MM.1S (cell line): ENCODE measurements around the gene SLC2A11.
"Not testable (repeated sequence)": the region's sequence is repeated elsewhere in the genome, so short reads cannot be mapped to it uniquely, and the experiment has no call there.

ENCODE experiments used
- DNase-seq: peaks from one replicate; pipeline ENCODE4 v3.0.0-alpha.2; 2015
- H2AFZ ChIP-seq: fragments of 300-600 bp; sonication (generic); 2 replicates; pipeline ENCODE4 v1.6.0; 2016; ENCODE audit warnings: antibody characterized with exemption, low read length
- H3F3A ChIP-seq: fragments of 300-600 bp; sonication (generic); 2 replicates; pipeline ENCODE4 v1.6.1; 2016; ENCODE audit warnings: mild to moderate bottlenecking, antibody characterized with exemption, low read length, moderate library complexity, mixed read lengths; ENCODE audit not compliant: insufficient read depth
- H3K27ac ChIP-seq: fragments of 300-600 bp; sonication (generic); 2 replicates; pipeline ENCODE4 v1.5.1; 2016; ENCODE audit warnings: mild to moderate bottlenecking, low read length
- H3K27me3 ChIP-seq: fragments of 300-600 bp; sonication (generic); replicated peaks from 2 replicates; pipeline ENCODE4 v1.6.0; 2016; ENCODE audit warnings: low read length; ENCODE audit not compliant: insufficient read depth
- H3K36me3 ChIP-seq: fragments of 300-600 bp; sonication (generic); replicated peaks from 2 replicates; pipeline ENCODE4 v1.6.1; 2016; ENCODE audit warnings: mild to moderate bottlenecking, low read length, mixed read lengths; ENCODE audit not compliant: insufficient read depth
- H3K4me1 ChIP-seq: fragments of 300-600 bp; sonication (generic); 2 replicates; pipeline ENCODE4 v1.6.1; 2016; ENCODE audit warnings: low read length, mixed read lengths
- H3K4me2 ChIP-seq: fragments of 300-600 bp; sonication (generic); 2 replicates; pipeline ENCODE4 v1.6.0; 2016; ENCODE audit warnings: low read depth, low read length
- H3K4me3 ChIP-seq: fragments of 300-600 bp; sonication (generic); 2 replicates; pipeline ENCODE4 v1.5.1; 2016; ENCODE audit warnings: low read length, mixed read lengths
- H3K79me2 ChIP-seq: fragments of 300-600 bp; sonication (generic); 2 replicates; pipeline ENCODE4 v1.6.1; 2016; ENCODE audit warnings: mixed run types, low read length, mixed read lengths
- H3K9ac ChIP-seq: fragments of 300-600 bp; sonication (generic); 2 replicates; pipeline ENCODE4 v1.6.1; 2016; ENCODE audit warnings: low read length, mixed read lengths
- H3K9me2 ChIP-seq: fragments of 300-600 bp; sonication (generic); replicated peaks from 2 replicates; pipeline ENCODE4 v1.6.1; 2016; ENCODE audit warnings: mild to moderate bottlenecking, low read length, mixed read lengths; ENCODE audit not compliant: insufficient read depth
- H3K9me3 ChIP-seq: fragments of 300-600 bp; sonication (generic); replicated peaks from 2 replicates; pipeline ENCODE4 v1.6.1; 2016; ENCODE audit warnings: mild to moderate bottlenecking, low read length, mixed read lengths; ENCODE audit not compliant: insufficient read depth
- H4K20me1 ChIP-seq: fragments of 300-600 bp; sonication (generic); 2 replicates; pipeline ENCODE4 v1.6.1; 2016; ENCODE audit warnings: mild to moderate bottlenecking, low read length, moderate library complexity, mixed read lengths; ENCODE audit not compliant: insufficient read depth
- CTCF ChIP-seq: fragments of 300-600 bp; sonication (generic); IDR thresholded peaks from 2 replicates; pipeline ENCODE4 v1.5.1; 2016; ENCODE audit warnings: antibody characterized with exemption, low read length, mixed read lengths
- EZH2 ChIP-seq: fragments of 300-600 bp; sonication (generic); optimal IDR thresholded peaks from 2 replicates; pipeline ENCODE3; 2017; ENCODE audit warnings: low read depth, mild to moderate bottlenecking, antibody characterized with exemption, low read length, mixed read lengths
- EZH2phosphoT487 ChIP-seq: fragments of 300-600 bp; sonication (generic); IDR thresholded peaks from 2 replicates; pipeline ENCODE4 v1.6.1; 2018; ENCODE audit warnings: antibody characterized with exemption, low read length

SLC2A11 gene

GRCh38 chr22:23862103-23862502 lies 4.4 kb downstream of the SLC2A11 start:
- H2AFZ ChIP-seq = no peak overlapping the region
- no peaks in the 10 kb centered on the region for H3K36me3 ChIP-seq
- H3K4me3 ChIP-seq = no peak overlapping the region
- H3K27me3 ChIP-seq = no peaks in the 10 kb centered on the region
- peaks cover 20% of the 10 kb centered on the region for H3K79me2 ChIP-seq
- peaks cover 6% of the 10 kb centered on the region for H3K4me1 ChIP-seq
- H3K9me2 ChIP-seq = no peaks in the 10 kb centered on the region
- peak; percentile 60 for DNase-seq
- H3K27ac ChIP-seq = no peak overlapping the region
- H3K4me2 ChIP-seq = no peak overlapping the region
- H3F3A ChIP-seq = peaks cover 10% of the 10 kb centered on the region
- H3K9me3 ChIP-seq = no peaks in the 10 kb centered on the region
- peak; percentile 72 for TF ChIP-seq CTCF
- TF ChIP-seq EZH2phosphoT487 = no peak
- no peak for TF ChIP-seq EZH2
- H3K9ac ChIP-seq = no peak overlapping the region
- no peaks in the 10 kb centered on the region for H4K20me1 ChIP-seq

GRCh38 chr22:23864499-23865154 lies 7.0 kb downstream of the SLC2A11 start:
- H4K20me1 ChIP-seq, H3K79me2 ChIP-seq, H3K9ac ChIP-seq, H3K27me3 ChIP-seq, H3K4me1 ChIP-seq, H3K9me3 ChIP-seq, H3K36me3 ChIP-seq, DNase-seq, H3K27ac ChIP-seq, H3K4me3 ChIP-seq, H3K9me2 ChIP-seq, H2AFZ ChIP-seq, H3F3A ChIP-seq, H3K4me2 ChIP-seq: not testable (repeated sequence)

- H3K79me2 ChIP-seq = no peaks in the 10 kb centered on the region
- no peaks in the 10 kb centered on the region for H4K20me1 ChIP-seq
- no peaks in the 10 kb centered on the region for H3K27me3 ChIP-seq
- DNase-seq = no peak
- H3K4me1 ChIP-seq = no peaks in the 10 kb centered on the region
- H3K27ac ChIP-seq = no peak overlapping the region
- H2AFZ ChIP-seq = no peak overlapping the region
- H3K4me3 ChIP-seq = no peak overlapping the region
- H3K9me3 ChIP-seq = no peaks in the 10 kb centered on the region
- H3K9me2 ChIP-seq = no peaks in the 10 kb centered on the region
- no peak overlapping the region for H3K4me2 ChIP-seq
- no peaks in the 10 kb centered on the region for H3K36me3 ChIP-seq
- H3K9ac ChIP-seq = no peak overlapping the region
- TF ChIP-seq EZH2 = no peak
- no peak for TF ChIP-seq EZH2phosphoT487
- TF ChIP-seq CTCF = no peak
- no peaks in the 10 kb centered on the region for H3F3A ChIP-seq
These were observed 10.9 kb downstream of the SLC2A11 start for GRCh38 chr22:23868580-23868979.

GRCh38 chr22:23874871-23875270 lies 17.2 kb downstream of the SLC2A11 start:
- Histone ChIP-seq H3K36me3 (no peaks in the 10 kb centered on the region), H3K9ac (no peak overlapping the region), H3K27ac (no peak overlapping the region), H4K20me1 (no peaks in the 10 kb centered on the region), H3K9me3 (no peaks in the 10 kb centered on the region), H3K4me2 (no peak overlapping the region), H3K4me3 (no peak overlapping the region), H3K27me3 (no peaks in the 10 kb centered on the region), H3K79me2 (no peaks in the 10 kb centered on the region), H3K9me2 (no peaks in the 10 kb centered on the region), H3K4me1 (no peaks in the 10 kb centered on the region), H2AFZ (no peak overlapping the region), H3F3A (no peaks in the 10 kb centered on the region)
- no peak for TF ChIP-seq EZH2phosphoT487
- no peak for TF ChIP-seq EZH2
- TF ChIP-seq CTCF = no peak
- DNase-seq = no peak
